Liver (tissue), 9 donors: ENCODE results near the gene TLCD1. TPM values are rescaled to one million over a fixed set of nuclear protein-coding genes. Genes with fewer than 3 reads are reported as not detected.

Experiments
- DNase-seq: peaks from one replicate; pipeline ENCODE4 v3.0.0-alpha.2; 2017; ENCODE audit warnings: low spot score
- H3K27ac ChIP-seq, 2 donors: one replicate each; pipeline ENCODE4 v1.7.0; 2013; ENCODE audit warnings: inconsistent platforms in 2 of 2, low read length in 2 of 2, control low read depth in 1 of 2, low read depth in 1 of 2, mild to moderate bottlenecking in 1 of 2
- H3K27me3 ChIP-seq, 4 donors: one replicate each; pipeline versions ENCODE4 v1.6.1 to v1.7.0; 2013; ENCODE audit warnings: low read length in 3 of 4, inconsistent platforms in 1 of 4, mild to moderate bottlenecking in 1 of 4, moderate library complexity in 1 of 4; ENCODE audit not compliant: control insufficient read depth in 4 of 4, insufficient read depth in 4 of 4
- H3K36me3 ChIP-seq, 4 donors: one replicate each; pipeline versions ENCODE4 v1.6.1 to v1.7.0; 2013; ENCODE audit warnings: low read length in 3 of 4, mild to moderate bottlenecking in 3 of 4, low read depth in 1 of 4, moderate library complexity in 1 of 4; ENCODE audit not compliant: control insufficient read depth in 4 of 4, insufficient read depth in 3 of 4
- H3K4me1 ChIP-seq, 4 donors: one replicate each; pipeline versions ENCODE4 v1.6.1 to v1.7.0; 2013; ENCODE audit warnings: low read length in 3 of 4, mild to moderate bottlenecking in 3 of 4, moderate library complexity in 1 of 4; ENCODE audit not compliant: control insufficient read depth in 4 of 4, insufficient read depth in 4 of 4
- H3K4me3 ChIP-seq, 3 donors: one replicate each; pipeline versions ENCODE4 v1.6.1 to v1.7.0; 2013; ENCODE audit warnings: low read length in 3 of 3, control low read depth in 1 of 3, low read depth in 1 of 3, mild to moderate bottlenecking in 1 of 3
- H3K9ac ChIP-seq, 2 donors: one replicate each; pipeline ENCODE4 v1.7.0; 2013; ENCODE audit warnings: low read length in 2 of 2, mild to moderate bottlenecking in 2 of 2, moderate library complexity in 2 of 2, control low read depth in 1 of 2, low read depth in 1 of 2
- H3K9me3 ChIP-seq, 4 donors: one replicate each; pipeline versions ENCODE4 v1.6.1 to v1.7.0; 2013; ENCODE audit warnings: low read length in 3 of 4; ENCODE audit not compliant: control insufficient read depth in 4 of 4
- ATF3 ChIP-seq: IDR thresholded peaks from 2 replicates; pipeline ENCODE4 v1.6.1; 2016; ENCODE audit warnings: antibody characterized with exemption
- CTCF ChIP-seq: fragments of 150-350 bp; IDR thresholded peaks from 2 replicates; pipeline ENCODE4 v1.5.1; 2017; ENCODE audit warnings: improper control_type of control experiment, low read depth, low read length; ENCODE audit not compliant: missing input control
- EGR1 ChIP-seq, 2 donors: IDR thresholded peaks; 2 replicates each; pipeline ENCODE4 v1.6.1; 2016 to 2018; ENCODE audit warnings: antibody characterized with exemption in 2 of 2, low read depth in 2 of 2
- FOXA1 ChIP-seq: IDR thresholded peaks from 2 replicates; pipeline ENCODE4 v1.6.1; 2016; ENCODE audit warnings: antibody characterized with exemption
- GABPA ChIP-seq, 2 donors: IDR thresholded peaks in 1 of 2; conservative IDR thresholded peaks in 1 of 2; 2 replicates each; pipeline ENCODE4 v1.6.1; 2016; ENCODE audit warnings: antibody characterized with exemption in 2 of 2, mild to moderate bottlenecking in 1 of 2, moderate library complexity in 1 of 2
- HNF4A ChIP-seq, 2 donors: conservative IDR thresholded peaks; 2 replicates each; pipeline ENCODE4 v1.6.1; 2016; ENCODE audit warnings: antibody characterized with exemption in 2 of 2, mild to moderate bottlenecking in 2 of 2
- HNF4G ChIP-seq: IDR thresholded peaks from 2 replicates; pipeline ENCODE4 v1.6.1; 2016; ENCODE audit warnings: antibody characterized with exemption
- JUND ChIP-seq, 2 donors: IDR thresholded peaks; 2 replicates each; pipeline ENCODE4 v1.6.1; 2016; ENCODE audit warnings: antibody characterized with exemption in 2 of 2
- MAX ChIP-seq: IDR thresholded peaks from 2 replicates; pipeline ENCODE4 v1.6.1; 2016; ENCODE audit warnings: antibody characterized with exemption
- NR2F2 ChIP-seq: IDR thresholded peaks from 2 replicates; pipeline ENCODE4 v1.6.1; 2016; ENCODE audit warnings: antibody characterized with exemption
- RAD21 ChIP-seq, 2 donors: IDR thresholded peaks; 2 replicates each; pipeline ENCODE4 v1.6.1; 2016; ENCODE audit warnings: antibody characterized with exemption in 2 of 2, mild to moderate bottlenecking in 2 of 2
- REST ChIP-seq: IDR thresholded peaks from 2 replicates; pipeline ENCODE4 v1.6.1; 2016; ENCODE audit warnings: antibody characterized with exemption, mild to moderate bottlenecking
- RXRA ChIP-seq, 2 donors: IDR thresholded peaks; 2 replicates each; pipeline ENCODE4 v1.6.1; 2017 to 2018; ENCODE audit warnings: antibody characterized with exemption in 2 of 2, mild to moderate bottlenecking in 1 of 2
- TAF1 ChIP-seq: conservative IDR thresholded peaks from 2 replicates; pipeline ENCODE4 v1.6.1; 2016; ENCODE audit warnings: antibody characterized with exemption, mild to moderate bottlenecking
- YY1 ChIP-seq: IDR thresholded peaks from 2 replicates; pipeline ENCODE4 v1.6.1; 2016; ENCODE audit warnings: antibody characterized with exemption, mild to moderate bottlenecking
- ZBTB33 ChIP-seq: IDR thresholded peaks from 2 replicates; pipeline ENCODE4 v1.6.1; 2016; ENCODE audit warnings: antibody characterized with exemption
- WGBS: extraction: QIAGEN DNeasy Blood & Tissue Kit; methylation state at CpG from one replicate; pipeline ENCODE4 v1.1.7; 2013; 5-methylcytosine and 5-hydroxymethylcytosine counted together
- polyA plus RNA-seq, 2 donors: library from polyadenylated mRNA; stranded (reverse) in 1 of 2; unstranded in 1 of 2; fragments of 200-250 nt in 1 of 2; fragments of >200 nt in 1 of 2; fragmentation: Nextera tagmentation in 1 of 2; extraction: Ambion mirVana in 1 of 2; gene quantifications; one replicate each; pipeline versions ENCODE4 v1.2.1 to v1.2.3, GENCODE V29; 2013 to 2015
- total RNA-seq, 2 donors: library from RNA; depleted of rRNA; stranded (reverse); fragments of >200 nt; gene quantifications; one replicate each; pipeline ENCODE4 v1.2.3, GENCODE V29; 2014
- donor health status: healthy.
- donor health status: healthy.
- donor health status: healthy.
- donor health status: healthy.
- donor health status: healthy.

Gene TLCD1
- total and polyA plus RNA-seq, 4 donors, result 4.4 to 8.8 (median 6.5) TPM

- Histone ChIP-seq H3K9ac (no peak overlapping the region), H3K27me3 (no peaks in the 10 kb centered on the region), H3K27ac (no peak overlapping the region), H3K36me3 (no peaks in the 10 kb centered on the region), H3K9me3 (no peaks in the 10 kb centered on the region), H3K4me3 (no peak overlapping the region), H3K4me1 (peaks cover 0 to 30% (median 18%) of the 10 kb centered on the region in 4 donors)
- TF ChIP-seq HNF4G (no peak), ATF3 (no peak), REST (no peak), CTCF (no peak), TAF1 (no peak), JUND (IDR thresholded peaks at IDR 0.05) (no peak), EGR1 (IDR thresholded peaks at IDR 0.05; ENCODE audit: low read depth in 2 of 2) (no peak), HNF4A (conservative IDR thresholded peaks at IDR 0.05) (no peak), RXRA (IDR thresholded peaks at IDR 0.05) (no peak), YY1 (no peak)
- no peak for DNase-seq
- whole genome bisulfite sequencing, result 86% methylated on average over 11 of the region's 11 CpGs
Observed at GRCh38 chr17:28729950-28730330, 3.9 kb upstream of the TLCD1 start.

- under 1% methylated on average over 64 of the region's 64 CpGs for WGBS
- H3K27me3 ChIP-seq, result no peaks in the 10 kb centered on the region
- DNase-seq, result peak; percentile 99
- no peak for TF ChIP-seq CTCF
- peak; percentile 53 for TF ChIP-seq MAX
- peak; percentile 52 for TF ChIP-seq ZBTB33
- no peak for TF ChIP-seq NR2F2
- peak; percentile 16 for TF ChIP-seq REST
- TF ChIP-seq GABPA (IDR thresholded peaks at IDR 0.05 in 1 of 2, conservative IDR thresholded peaks at IDR 0.05 in 1 of 2), result peak; percentile 61 to 87
- TF ChIP-seq FOXA1, result no peak
- TF ChIP-seq HNF4G, result no peak
- no peak for TF ChIP-seq ATF3
- peak; percentile 10 to 15 for TF ChIP-seq RAD21 (IDR thresholded peaks at IDR 0.05)
Observed at GRCh38 chr17:28728364-28729200, 2.5 kb upstream of the TLCD1 start, which contains the start of gene NEK8. Gene NEK8 (plus strand): TSS chr17:28728788. CDS start chr17:28728814, 26 bp downstream.

More at GRCh38 chr17:28728364-28729200, 2.5 kb upstream of the TLCD1 start, which contains the start of gene NEK8:
- Histone ChIP-seq H3K9ac (peak within 1 kb of the TSS; percentile 79 to 92), H3K36me3 (peaks cover 3 to 10% (median 7%) of the 10 kb centered on the region in 4 donors), H3K4me3 (peak within 1 kb of the TSS; percentile 59 to 70 (median 61)), H3K9me3 (no peaks in the 10 kb centered on the region), H3K4me1 (peaks cover 0 to 32% (median 19%) of the 10 kb centered on the region in 4 donors), H3K27ac (peak within 1 kb of the TSS; percentile 97 to 99)
